SK-N-SH (cell line): ENCODE results near the gene KSR2.

Experiments used
- TAF1 ChIP-seq: IDR thresholded peaks from 2 replicates; pipeline ENCODE4 v1.6.1; 2012; ENCODE audit warnings: low read depth, mild to moderate bottlenecking, low read length, moderate library complexity, borderline replicate concordance
- TF ChIP-seq, protein P1 (sequence below): fragments of 200-600 bp; sonication (generic); IDR thresholded peaks from 2 replicates; pipeline ENCODE4 v1.6.1; 2017; ENCODE audit warnings: antibody characterized with exemption, mild to moderate bottlenecking, moderate library complexity

DNA sequence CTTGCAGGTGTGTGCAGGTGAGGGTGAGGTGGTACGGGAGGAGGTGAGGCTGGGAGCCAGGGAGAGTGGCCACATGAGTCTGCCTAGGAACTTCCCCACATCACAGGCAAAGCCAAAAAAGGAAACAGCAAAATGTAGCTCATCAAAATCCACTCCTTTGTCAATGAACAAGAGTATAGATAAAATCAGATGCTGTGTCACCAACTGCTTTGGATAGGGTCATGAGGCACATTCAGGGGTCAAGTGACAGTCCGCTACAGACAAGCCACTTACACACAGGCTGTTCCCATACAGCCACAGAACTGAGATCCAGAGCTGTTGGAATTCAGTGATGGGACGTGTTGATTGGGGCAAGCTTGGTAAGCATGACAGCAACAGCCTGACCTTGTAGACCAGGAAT, 507.1 kb downstream of the KSR2 start:
- TF ChIP-seq, protein P1, sequence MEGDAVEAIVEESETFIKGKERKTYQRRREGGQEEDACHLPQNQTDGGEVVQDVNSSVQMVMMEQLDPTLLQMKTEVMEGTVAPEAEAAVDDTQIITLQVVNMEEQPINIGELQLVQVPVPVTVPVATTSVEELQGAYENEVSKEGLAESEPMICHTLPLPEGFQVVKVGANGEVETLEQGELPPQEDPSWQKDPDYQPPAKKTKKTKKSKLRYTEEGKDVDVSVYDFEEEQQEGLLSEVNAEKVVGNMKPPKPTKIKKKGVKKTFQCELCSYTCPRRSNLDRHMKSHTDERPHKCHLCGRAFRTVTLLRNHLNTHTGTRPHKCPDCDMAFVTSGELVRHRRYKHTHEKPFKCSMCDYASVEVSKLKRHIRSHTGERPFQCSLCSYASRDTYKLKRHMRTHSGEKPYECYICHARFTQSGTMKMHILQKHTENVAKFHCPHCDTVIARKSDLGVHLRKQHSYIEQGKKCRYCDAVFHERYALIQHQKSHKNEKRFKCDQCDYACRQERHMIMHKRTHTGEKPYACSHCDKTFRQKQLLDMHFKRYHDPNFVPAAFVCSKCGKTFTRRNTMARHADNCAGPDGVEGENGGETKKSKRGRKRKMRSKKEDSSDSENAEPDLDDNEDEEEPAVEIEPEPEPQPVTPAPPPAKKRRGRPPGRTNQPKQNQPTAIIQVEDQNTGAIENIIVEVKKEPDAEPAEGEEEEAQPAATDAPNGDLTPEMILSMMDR, result no peak
- no peak for TF ChIP-seq TAF1
